ENCODE measurements around the gene SHISA9.
"Not testable (repeated sequence)": the region's sequence is repeated elsewhere in the genome, so short reads cannot be mapped to it uniquely, and the experiment has no call there.

SHISA9 gene

GRCh38 chr16:12901597-12902461, at the start of gene SHISA9:
SHISA9 (plus strand) TSS chr16:12901598.
- no peak for TF ChIP-seq CTCF (IDR thresholded peaks at IDR 0.05; ENCODE audit: control insufficient read depth, insufficient read depth, low read depth, low read length, missing control alignments)
- H3K4me3 ChIP-seq (ENCODE audit: control insufficient read depth, low read depth, low read length), result no peak within 1 kb of the TSS
- no peak for DNase-seq (ENCODE audit: low read depth)

GRCh38 chr16:12853972-12854371, 47.4 kb upstream of the SHISA9 start:
- no peak overlapping the region for H3K4me3 ChIP-seq (ENCODE audit: control insufficient read depth, low read depth, low read length)
- no peak for TF ChIP-seq CTCF (IDR thresholded peaks at IDR 0.05; ENCODE audit: control insufficient read depth, insufficient read depth, low read depth, low read length, missing control alignments)
- no peak for DNase-seq (ENCODE audit: low read depth)

- DNase-seq (ENCODE audit: low read depth); H3K4me3 ChIP-seq (ENCODE audit: control insufficient read depth, low read depth, low read length): not testable (repeated sequence)
Measured at GRCh38 chr16:12857435-12857834, 44.0 kb upstream of the SHISA9 start.

GRCh38 chr16:12862327-12862726, 39.1 kb upstream of the SHISA9 start:
- no peak overlapping the region for H3K4me3 ChIP-seq (ENCODE audit: control insufficient read depth, low read depth, low read length)
- TF ChIP-seq CTCF (IDR thresholded peaks at IDR 0.05; ENCODE audit: control insufficient read depth, insufficient read depth, low read depth, low read length, missing control alignments), result no peak
- DNase-seq (ENCODE audit: low read depth), result no peak

GRCh38 chr16:12862941-12863340, 38.5 kb upstream of the SHISA9 start:
- DNase-seq (ENCODE audit: low read depth), result no peak
- TF ChIP-seq CTCF (IDR thresholded peaks at IDR 0.05; ENCODE audit: control insufficient read depth, insufficient read depth, low read depth, low read length, missing control alignments), result no peak
- no peak overlapping the region for H3K4me3 ChIP-seq (ENCODE audit: control insufficient read depth, low read depth, low read length)

- no peak for TF ChIP-seq CTCF (IDR thresholded peaks at IDR 0.05; ENCODE audit: control insufficient read depth, insufficient read depth, low read depth, low read length, missing control alignments)
- DNase-seq (ENCODE audit: low read depth), result no peak
- H3K4me3 ChIP-seq (ENCODE audit: control insufficient read depth, low read depth, low read length), result no peak overlapping the region
Measured at GRCh38 chr16:12866981-12867551, 34.3 kb upstream of the SHISA9 start.

GRCh38 chr16:12868169-12868568, 33.2 kb upstream of the SHISA9 start:
- no peak for TF ChIP-seq CTCF (IDR thresholded peaks at IDR 0.05; ENCODE audit: control insufficient read depth, insufficient read depth, low read depth, low read length, missing control alignments)
- no peak overlapping the region for H3K4me3 ChIP-seq (ENCODE audit: control insufficient read depth, low read depth, low read length)
- no peak for DNase-seq (ENCODE audit: low read depth)

Data from AG09309 (cell line).